Right cardiac atrium (tissue), 5 donors: ENCODE measurements around the gene MUS81. TPM values are rescaled to one million over a fixed set of nuclear protein-coding genes. Genes with fewer than 3 reads are reported as not detected.
A peak's percentile ranks its signal among the peaks of the same experiment; 100 is the strongest.

Experiments used
- ATAC-seq, 2 donors: fragments of 200-7000 bp; cut with Tn5 transposase; one replicate each; pipeline versions ENCODE4 v1.8.0 to v1.9.1; 2020; ENCODE audit warnings: moderate library complexity in 2 of 2, mild to moderate bottlenecking in 1 of 2
- DNase-seq, 3 donors: peaks; one replicate each; pipeline ENCODE4 v3.0.0-alpha.2; 2020
- H3K27ac ChIP-seq: one replicate; pipeline ENCODE4 v1.5.1; 2013; ENCODE audit warnings: mild to moderate bottlenecking, low read length, control low read depth, moderate library complexity
- H3K27me3 ChIP-seq: one replicate; pipeline ENCODE4 v1.6.1; 2013; ENCODE audit not compliant: control insufficient read depth, insufficient read depth
- H3K4me1 ChIP-seq: one replicate; pipeline ENCODE4 v1.6.1; 2013; ENCODE audit warnings: low read length; ENCODE audit not compliant: control insufficient read depth, insufficient read depth
- H3K4me3 ChIP-seq: one replicate; pipeline ENCODE4 v1.5.1; 2013; ENCODE audit warnings: low read length, control low read depth
- H3K9me3 ChIP-seq: one replicate; pipeline ENCODE4 v1.6.1; 2013; ENCODE audit warnings: low read length; ENCODE audit not compliant: control insufficient read depth
- WGBS: extraction: QIAGEN DNeasy Blood & Tissue Kit; methylation state at CpG from one replicate; pipeline ENCODE4 v1.1.7; 2013; 5-methylcytosine and 5-hydroxymethylcytosine counted together
- intact Hi-C, 4 donors: fragments of 100-400 bp; cut with DNase I; formaldehyde crosslinking; loops; one replicate each; pipeline versions ENCODE4 v1.11.0 to v1.14.0; 2022 to 2023
- polyA plus RNA-seq: library from polyadenylated mRNA; stranded (reverse); fragments of 200-250 nt; gene quantifications from one replicate; pipeline ENCODE4 v1.2.3, GENCODE V29; 2013
- total RNA-seq, 4 donors: library from RNA; stranded (reverse); fragmentation: NEBNext Ultra II Directional; extraction: Animal tissue kit (Norgen Biotek cat#: 25700); gene quantifications; one replicate each; pipeline ENCODE4 v1.2.1, GENCODE V29; 2021
- donor health status: healthy with polysubstance abuse.
- donor health status: DM: no; HTN: yes; CAD: no.
- donor health status: DM: no; HTN: no; CAD: no.
- donor health status: DM: no; HTN: yes; CAD: no; lungs with severe emphysema.
- donor health status: DM: yes; HTN: yes; CAD: no.

MUS81 gene
- total and polyA plus RNA-seq, 5 donors, result 33.3 to 44.7 (median 37.8) TPM

- intact Hi-C loops, result loop anchor here in 2 of 4 donors (5.0 to 10.0 kb wide), 2 partner anchors 85 to 107 kb away; partner anchors contain the start of gene SART1 (in 1 of the 2)
- ATAC-seq (no peak), DNase-seq (no peak)
- Histone ChIP-seq H3K9me3 (no peaks in the 10 kb centered on the region), H3K4me3 (no peak overlapping the region), H3K27ac (no peak overlapping the region), H3K27me3 (no peaks in the 10 kb centered on the region), H3K4me1 (no peaks in the 10 kb centered on the region)
- WGBS, result 73% methylated on average over 7 of the region's 7 CpGs
Measured at GRCh38 chr11:65880027-65880426, 19.8 kb downstream of the MUS81 start.

GRCh38 chr11:65880844-65881421, 20.7 kb downstream of the MUS81 start:
- H3K4me1 ChIP-seq, result no peaks in the 10 kb centered on the region
- no peak for ATAC-seq
- H3K4me3 ChIP-seq, result no peak overlapping the region
- no peaks in the 10 kb centered on the region for H3K9me3 ChIP-seq
- DNase-seq, result peak in 1 of 3 donors; percentile 47
- intact Hi-C loops, result loop anchor here in 2 of 4 donors (5.0 to 10.0 kb wide), 2 partner anchors 84 to 106 kb away; partner anchors contain the start of gene SART1 (in 1 of the 2)
- WGBS, result 57% methylated on average over 7 of the region's 7 CpGs
- H3K27ac ChIP-seq, result no peak overlapping the region
- no peaks in the 10 kb centered on the region for H3K27me3 ChIP-seq

GRCh38 chr11:65882120-65883057, 22.2 kb downstream of the MUS81 start:
- no peaks in the 10 kb centered on the region for H3K9me3 ChIP-seq
- no peak for ATAC-seq
- H3K4me1 ChIP-seq, result no peaks in the 10 kb centered on the region
- DNase-seq, result peak in 2 of 3 donors; percentile 12 to 36
- no peak overlapping the region for H3K27ac ChIP-seq
- no peak overlapping the region for H3K4me3 ChIP-seq
- WGBS, result 90% methylated on average over 30 of the region's 30 CpGs
- H3K27me3 ChIP-seq, result no peaks in the 10 kb centered on the region
- intact Hi-C loops, result loop anchor here in 2 of 4 donors (5.0 to 10.0 kb wide), 2 partner anchors 82 to 105 kb away; partner anchors contain the start of gene SART1 (in 1 of the 2)

- ATAC-seq (no peak), DNase-seq (no peak)
- intact Hi-C loops, result loop anchor here in 2 of 4 donors (5.0 to 10.0 kb wide), 2 partner anchors 82 to 104 kb away; partner anchors contain the start of gene SART1 (in 1 of the 2)
- no peaks in the 10 kb centered on the region for H3K9me3 ChIP-seq
- H3K4me3 ChIP-seq, result no peak overlapping the region
- no peak overlapping the region for H3K27ac ChIP-seq
- no peaks in the 10 kb centered on the region for H3K27me3 ChIP-seq
- no peaks in the 10 kb centered on the region for H3K4me1 ChIP-seq
- WGBS, result 92% methylated on average over 13 of the region's 13 CpGs
Measured at GRCh38 chr11:65883058-65883761, 23.0 kb downstream of the MUS81 start.

GRCh38 chr11:65883786-65884715, 23.8 kb downstream of the MUS81 start:
- H3K4me3 ChIP-seq, result no peak overlapping the region
- 81% methylated on average over 28 of the region's 28 CpGs for WGBS
- H3K27me3 ChIP-seq, result no peaks in the 10 kb centered on the region
- ATAC-seq (no peak), DNase-seq (peak in 2 of 3 donors; percentile 0 to 52)
- intact Hi-C loops, result loop anchor here (2.0 to 10.0 kb wide), 4 partner anchors 81 to 107 kb away; partner anchors contain the start of gene SART1 (in 1 of the 4)
- H3K27ac ChIP-seq, result no peak overlapping the region
- no peaks in the 10 kb centered on the region for H3K9me3 ChIP-seq
- H3K4me1 ChIP-seq, result no peaks in the 10 kb centered on the region

- no peaks in the 10 kb centered on the region for H3K27me3 ChIP-seq
- H3K9me3 ChIP-seq, result no peaks in the 10 kb centered on the region
- peak overlapping the region; percentile 8 for H3K27ac ChIP-seq
- no peak overlapping the region for H3K4me3 ChIP-seq
- WGBS, result 25% methylated on average over 9 of the region's 9 CpGs
- peak; percentile 79 to 92 (median 92) for DNase-seq
- ATAC-seq, result peak; percentile 22 to 23
- intact Hi-C loops, result loop anchor here (2.0 to 10.0 kb wide), 5 partner anchors 78 to 106 kb away; partner anchors contain the start of gene SART1 (in 2 of the 4)
- no peaks in the 10 kb centered on the region for H3K4me1 ChIP-seq
Measured at GRCh38 chr11:65884716-65885092, 24.5 kb downstream of the MUS81 start.

- intact Hi-C loops, result loop anchor here in 3 of 4 donors (2.0 to 10.0 kb wide), 5 partner anchors 77 to 106 kb away; partner anchors contain the start of gene SART1 (in 2 of the 3)
- no peak for DNase-seq
Measured at GRCh38 chr11:65885231-65885630, 25.0 kb downstream of the MUS81 start.

GRCh38 chr11:65885808-65886536, 25.7 kb downstream of the MUS81 start:
- DNase-seq (peak in 1 of 3 donors; percentile 31), ATAC-seq (no peak)
- Histone ChIP-seq H3K27ac (no peak overlapping the region), H3K9me3 (no peaks in the 10 kb centered on the region), H3K4me3 (no peak overlapping the region), H3K27me3 (no peaks in the 10 kb centered on the region), H3K4me1 (peaks cover 4% of the 10 kb centered on the region)
- 92% methylated on average over 12 of the region's 12 CpGs for WGBS
- intact Hi-C loops, result loop anchor here in 3 of 4 donors (2.0 to 10.0 kb wide), 5 partner anchors 76 to 105 kb away; partner anchors contain the start of gene SART1 (in 2 of the 3)

More at GRCh38 chr11:65885231-65885630, 25.0 kb downstream of the MUS81 start:
- H3K27ac ChIP-seq, result no peak overlapping the region
- no peaks in the 10 kb centered on the region for H3K9me3 ChIP-seq
- no peak for ATAC-seq
- no peak overlapping the region for H3K4me3 ChIP-seq
- H3K4me1 ChIP-seq, result peaks cover 4% of the 10 kb centered on the region
- no peaks in the 10 kb centered on the region for H3K27me3 ChIP-seq
- 92% methylated on average over 7 of the region's 7 CpGs for WGBS
